ENCODE measurements around the gene FAM107A. TPM values are rescaled to one million over a fixed set of nuclear protein-coding genes. Genes with fewer than 3 reads are reported as not detected.

The FAM107A gene
- total and polyA plus RNA-seq, 4 donors: 15.2 to 55.5 (median 31.4) TPM

DNA sequence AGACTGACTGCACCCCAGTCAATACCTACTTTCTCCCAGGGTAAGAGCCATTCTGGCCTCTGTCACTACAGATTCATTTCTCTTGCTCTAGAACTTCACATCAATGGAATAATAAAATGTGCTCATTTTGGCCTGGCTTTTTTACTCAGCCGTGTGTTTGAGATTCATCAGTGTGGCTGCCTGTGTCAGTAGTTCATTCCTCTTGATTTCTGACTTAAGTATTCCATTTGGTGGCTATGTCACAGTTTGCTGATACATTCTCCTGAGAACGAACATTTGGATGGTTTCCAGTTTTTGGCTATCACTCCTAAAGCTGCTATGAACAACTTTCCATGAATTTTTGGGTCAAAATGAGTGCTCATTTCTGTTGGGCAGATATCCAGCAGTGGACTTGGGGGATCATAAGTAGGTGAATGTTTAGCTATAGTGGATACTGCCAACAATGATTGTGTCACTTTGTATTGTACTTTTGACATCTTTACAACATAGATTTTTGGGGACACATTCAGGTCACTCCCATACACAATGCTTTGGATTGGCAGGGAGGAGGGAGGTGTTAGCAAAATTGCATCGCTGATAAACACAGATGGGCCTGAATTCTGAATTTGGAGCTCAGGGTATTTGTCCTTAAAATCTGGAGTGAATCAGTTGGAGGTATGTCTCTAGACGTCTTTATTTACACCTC lies 19.8 kb upstream of the FAM107A start:
- no peak overlapping the region for H3K27ac ChIP-seq (ENCODE audit: low read depth, low read length)
- no peak overlapping the region for H3K4me3 ChIP-seq (ENCODE audit: low read depth, low read length)
- H3K9me3 ChIP-seq (ENCODE audit: control insufficient read depth, insufficient read depth, low read length): peaks cover under 1% of the 10 kb centered on the region
- no peaks in the 10 kb centered on the region for H3K27me3 ChIP-seq (ENCODE audit: control insufficient read depth, insufficient read depth, low read length)
- peaks cover 5% of the 10 kb centered on the region for H3K4me1 ChIP-seq (ENCODE audit: control insufficient read depth, insufficient read depth, low read length)
- 17% methylated on average over 1 of the region's 4 CpGs for WGBS (ENCODE audit: insufficient coverage)
- H3K36me3 ChIP-seq (ENCODE audit: control insufficient read depth, insufficient read depth, low read length): no peaks in the 10 kb centered on the region
- peak in 1 of 6 donors; percentile 64 for DNase-seq (ENCODE audit: low read depth in 4 of 6, low spot score in 6 of 6)

- WGBS (ENCODE audit: insufficient coverage): 87% methylated on average over 5 of the region's 5 CpGs
- no peak for DNase-seq (ENCODE audit: low read depth in 4 of 6, low spot score in 6 of 6)
- no peak overlapping the region for H3K4me3 ChIP-seq (ENCODE audit: low read depth, low read length)
These were observed 16.9 kb upstream of the FAM107A start for GRCh38 chr3:58594117-58594516.

GRCh38 chr3:58591517-58592510 lies 14.6 kb upstream of the FAM107A start:
- no peak overlapping the region for H3K27ac ChIP-seq (ENCODE audit: low read depth, low read length)
- H3K4me1 ChIP-seq (ENCODE audit: control insufficient read depth, insufficient read depth, low read length): peaks cover 3% of the 10 kb centered on the region
- H3K9me3 ChIP-seq (ENCODE audit: control insufficient read depth, insufficient read depth, low read length): no peaks in the 10 kb centered on the region
- DNase-seq (ENCODE audit: low read depth in 4 of 6, low spot score in 6 of 6): no peak
- WGBS (ENCODE audit: insufficient coverage): 81% methylated on average over 3 of the region's 6 CpGs
- H3K36me3 ChIP-seq (ENCODE audit: control insufficient read depth, insufficient read depth, low read length): no peaks in the 10 kb centered on the region
- no peak overlapping the region for H3K4me3 ChIP-seq (ENCODE audit: low read depth, low read length)
- peaks cover 7% of the 10 kb centered on the region for H3K27me3 ChIP-seq (ENCODE audit: control insufficient read depth, insufficient read depth, low read length)

More at GRCh38 chr3:58594117-58594516, 16.9 kb upstream of the FAM107A start:
- Histone ChIP-seq H3K9me3 (ENCODE audit: control insufficient read depth, insufficient read depth, low read length) (no peaks in the 10 kb centered on the region), H3K27me3 (ENCODE audit: control insufficient read depth, insufficient read depth, low read length) (no peaks in the 10 kb centered on the region), H3K4me1 (ENCODE audit: control insufficient read depth, insufficient read depth, low read length) (peaks cover 5% of the 10 kb centered on the region), H3K36me3 (ENCODE audit: control insufficient read depth, insufficient read depth, low read length) (no peaks in the 10 kb centered on the region), H3K27ac (ENCODE audit: low read depth, low read length) (no peak overlapping the region)

GRCh38 chr3:58588030-58588614 lies 10.9 kb upstream of the FAM107A start:
- no peak overlapping the region for H3K4me3 ChIP-seq (ENCODE audit: low read depth, low read length)
- WGBS (ENCODE audit: insufficient coverage): 94% methylated on average over 2 of the region's 3 CpGs
- no peak overlapping the region for H3K27ac ChIP-seq (ENCODE audit: low read depth, low read length)
- H3K36me3 ChIP-seq (ENCODE audit: control insufficient read depth, insufficient read depth, low read length): no peaks in the 10 kb centered on the region
- peaks cover 27% of the 10 kb centered on the region for H3K4me1 ChIP-seq (ENCODE audit: control insufficient read depth, insufficient read depth, low read length)
- H3K9me3 ChIP-seq (ENCODE audit: control insufficient read depth, insufficient read depth, low read length): no peaks in the 10 kb centered on the region
- H3K27me3 ChIP-seq (ENCODE audit: control insufficient read depth, insufficient read depth, low read length): peaks cover 20% of the 10 kb centered on the region
- peak in 1 of 6 donors; percentile 67 for DNase-seq (ENCODE audit: low read depth in 4 of 6, low spot score in 6 of 6)

DNA sequence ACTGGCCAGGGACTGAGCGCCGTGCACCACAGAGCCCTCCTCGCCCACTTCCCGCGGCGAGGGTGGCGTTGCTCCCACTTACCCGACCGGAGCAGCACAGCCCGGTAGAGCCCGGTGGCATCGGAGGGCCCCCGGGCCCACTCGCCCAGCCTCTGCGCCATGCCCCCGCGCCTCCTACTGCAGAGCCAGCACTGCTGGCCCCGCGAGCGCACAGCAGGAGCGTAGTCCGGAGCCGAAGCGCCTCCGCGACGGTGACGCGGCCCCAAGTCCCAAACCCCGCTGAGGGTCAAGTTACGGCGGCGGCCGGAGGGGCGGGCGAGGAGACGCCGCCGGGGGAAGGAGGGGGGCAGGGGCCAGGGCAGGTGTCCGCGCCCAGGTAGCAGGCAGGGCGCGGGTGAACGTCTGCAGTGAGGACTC lies 9.6 kb upstream of the FAM107A start:
- Histone ChIP-seq H3K4me3 (ENCODE audit: low read depth, low read length) (no peak overlapping the region), H3K9me3 (ENCODE audit: control insufficient read depth, insufficient read depth, low read length) (no peaks in the 10 kb centered on the region), H3K4me1 (ENCODE audit: control insufficient read depth, insufficient read depth, low read length) (peaks cover 38% of the 10 kb centered on the region), H3K36me3 (ENCODE audit: control insufficient read depth, insufficient read depth, low read length) (no peaks in the 10 kb centered on the region), H3K27me3 (ENCODE audit: control insufficient read depth, insufficient read depth, low read length) (peaks cover 20% of the 10 kb centered on the region), H3K27ac (ENCODE audit: low read depth, low read length) (no peak overlapping the region)
- 9% methylated on average over 44 of the region's 44 CpGs for WGBS (ENCODE audit: insufficient coverage)
- peak in 1 of 6 donors; percentile 21 for DNase-seq (ENCODE audit: low read depth in 4 of 6, low spot score in 6 of 6)

DNA sequence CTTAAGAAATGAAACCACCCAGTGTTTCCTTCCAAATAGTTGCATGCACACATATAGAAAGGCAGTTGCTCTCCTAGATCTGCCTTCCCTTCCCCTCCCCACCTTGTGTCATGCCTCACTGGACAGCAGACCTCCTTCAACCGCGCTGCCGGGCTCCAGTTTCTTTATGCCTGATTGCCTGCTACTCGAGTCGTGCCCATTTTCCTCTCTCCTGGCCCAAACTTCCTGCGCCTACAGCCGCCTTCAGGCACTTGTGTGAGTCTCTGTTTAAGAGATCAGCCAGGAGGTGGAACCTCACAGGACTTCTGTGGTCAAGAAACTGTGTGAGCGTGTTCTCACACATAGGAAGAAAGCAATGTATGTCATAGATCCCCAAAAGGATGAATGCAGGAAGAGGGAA lies 8.8 kb upstream of the FAM107A start:
- 29% methylated on average over 6 of the region's 8 CpGs for WGBS (ENCODE audit: insufficient coverage)
- H3K4me1 ChIP-seq (ENCODE audit: control insufficient read depth, insufficient read depth, low read length): peaks cover 44% of the 10 kb centered on the region
- DNase-seq (ENCODE audit: low read depth in 4 of 6, low spot score in 6 of 6): peak in 2 of 6 donors; percentile 47 to 53
- H3K9me3 ChIP-seq (ENCODE audit: control insufficient read depth, insufficient read depth, low read length): no peaks in the 10 kb centered on the region
- H3K27ac ChIP-seq (ENCODE audit: low read depth, low read length): no peak overlapping the region
- peaks cover 20% of the 10 kb centered on the region for H3K27me3 ChIP-seq (ENCODE audit: control insufficient read depth, insufficient read depth, low read length)
- no peaks in the 10 kb centered on the region for H3K36me3 ChIP-seq (ENCODE audit: control insufficient read depth, insufficient read depth, low read length)
- no peak overlapping the region for H3K4me3 ChIP-seq (ENCODE audit: low read depth, low read length)

- WGBS (ENCODE audit: insufficient coverage): 3% methylated on average over 36 of the region's 46 CpGs
- DNase-seq (ENCODE audit: low read depth in 4 of 6, low spot score in 6 of 6): peak in 3 of 6 donors; percentile 53 to 92 (median 87)
- H3K27ac ChIP-seq (ENCODE audit: low read depth, low read length): peak overlapping the region; percentile 67
These were observed 8.0 kb upstream of the FAM107A start for GRCh38 chr3:58585005-58585786.

GRCh38 chr3:58584690-58585004 lies 7.5 kb upstream of the FAM107A start:
- WGBS (ENCODE audit: insufficient coverage): 41% methylated on average over 7 of the region's 10 CpGs
- no peak for DNase-seq (ENCODE audit: low read depth in 4 of 6, low spot score in 6 of 6)
- Histone ChIP-seq H3K9me3 (ENCODE audit: control insufficient read depth, insufficient read depth, low read length) (no peaks in the 10 kb centered on the region), H3K4me3 (ENCODE audit: low read depth, low read length) (peak overlapping the region; percentile 38), H3K36me3 (ENCODE audit: control insufficient read depth, insufficient read depth, low read length) (no peaks in the 10 kb centered on the region), H3K27ac (ENCODE audit: low read depth, low read length) (peak overlapping the region; percentile 67), H3K4me1 (ENCODE audit: control insufficient read depth, insufficient read depth, low read length) (peaks cover 52% of the 10 kb centered on the region), H3K27me3 (ENCODE audit: control insufficient read depth, insufficient read depth, low read length) (peaks cover 20% of the 10 kb centered on the region)

More at GRCh38 chr3:58585005-58585786, 8.0 kb upstream of the FAM107A start:
- Histone ChIP-seq H3K4me3 (ENCODE audit: low read depth, low read length) (peak overlapping the region; percentile 38), H3K4me1 (ENCODE audit: control insufficient read depth, insufficient read depth, low read length) (peaks cover 52% of the 10 kb centered on the region), H3K9me3 (ENCODE audit: control insufficient read depth, insufficient read depth, low read length) (no peaks in the 10 kb centered on the region), H3K27me3 (ENCODE audit: control insufficient read depth, insufficient read depth, low read length) (peaks cover 20% of the 10 kb centered on the region), H3K36me3 (ENCODE audit: control insufficient read depth, insufficient read depth, low read length) (no peaks in the 10 kb centered on the region)
